Muscle of leg (tissue), 11 donors: ENCODE measurements around the gene SFXN2. TPM values are rescaled to one million over a fixed set of nuclear protein-coding genes. Genes with fewer than 3 reads are reported as not detected.
"Not testable (repeated sequence)": the region's sequence is repeated elsewhere in the genome, so short reads cannot be mapped to it uniquely, and the experiment has no call there.

Experiments
- DNase-seq: peaks from one replicate; pipeline ENCODE4 v3.0.0; 2013
- H3K27ac ChIP-seq: one replicate; pipeline ENCODE4 v1.5.1; 2013; ENCODE audit warnings: mild to moderate bottlenecking, low read length, control low read depth
- H3K27me3 ChIP-seq: one replicate; pipeline ENCODE4 v1.6.1; 2013; ENCODE audit warnings: low read length; ENCODE audit not compliant: control insufficient read depth, insufficient read depth
- H3K36me3 ChIP-seq: one replicate; pipeline ENCODE4 v1.6.1; 2013; ENCODE audit warnings: low read length; ENCODE audit not compliant: control insufficient read depth, insufficient read depth
- H3K4me1 ChIP-seq: one replicate; pipeline ENCODE4 v1.6.1; 2013; ENCODE audit warnings: low read length; ENCODE audit not compliant: control insufficient read depth, insufficient read depth
- H3K4me3 ChIP-seq: one replicate; pipeline ENCODE4 v1.5.1; 2013; ENCODE audit warnings: low read length, control low read depth
- H3K9me3 ChIP-seq: replicated peaks from 2 replicates; pipeline ENCODE4 v1.6.1; 2013; ENCODE audit warnings: low read depth, low read length; ENCODE audit not compliant: control insufficient read depth
- WGBS: methylation state at CpG from one replicate; pipeline ENCODE4 v1.1.5; 2013; ENCODE audit warnings: missing lambda C conversion rate; ENCODE audit not compliant: insufficient coverage; 5-methylcytosine and 5-hydroxymethylcytosine counted together
- polyA plus RNA-seq, 8 donors: library from polyadenylated mRNA; unstranded; fragments of 120-200 nt; gene quantifications; one replicate each; pipeline versions ENCODE4 v1.2.1 to v1.2.3, GENCODE V29; 2013; ENCODE audit warnings: inconsistent platforms in 1 of 8, low replicate concordance in 1 of 8; ENCODE audit not compliant: insufficient read length in 8 of 8, insufficient read depth in 1 of 8
- total RNA-seq: library from RNA; stranded (reverse); fragments of 120-200 nt; gene quantifications from one replicate; pipeline ENCODE4 v1.2.4, GENCODE V29; 2013

Gene SFXN2
- total and polyA plus RNA-seq, 9 donors = 4.2 to 7.4 (median 6.4) TPM

GRCh38 chr10:102681696-102682095, 32.7 kb upstream of the SFXN2 start:
- Histone ChIP-seq H3K9me3 (no peaks in the 10 kb centered on the region), H3K36me3 (peaks cover 22% of the 10 kb centered on the region), H3K4me3 (no peak overlapping the region), H3K4me1 (peaks cover 30% of the 10 kb centered on the region), H3K27me3 (no peaks in the 10 kb centered on the region), H3K27ac (no peak overlapping the region)
- WGBS = 89% methylated on average over 1 of the region's 5 CpGs
- no peak for DNase-seq

GRCh38 chr10:102682416-102682815, 32.0 kb upstream of the SFXN2 start:
- no peak overlapping the region for H3K4me3 ChIP-seq
- peaks cover 24% of the 10 kb centered on the region for H3K36me3 ChIP-seq
- peaks cover 23% of the 10 kb centered on the region for H3K4me1 ChIP-seq
- no peak for DNase-seq
- H3K9me3 ChIP-seq = no peaks in the 10 kb centered on the region
- H3K27ac ChIP-seq = no peak overlapping the region
- 93% methylated on average over 3 of the region's 7 CpGs for WGBS
- no peaks in the 10 kb centered on the region for H3K27me3 ChIP-seq

GRCh38 chr10:102682981-102683380, 31.5 kb upstream of the SFXN2 start:
- no peak for DNase-seq
- no peak overlapping the region for H3K4me3 ChIP-seq
- no peaks in the 10 kb centered on the region for H3K9me3 ChIP-seq
- H3K27ac ChIP-seq = no peak overlapping the region
- peaks cover 17% of the 10 kb centered on the region for H3K4me1 ChIP-seq
- H3K27me3 ChIP-seq = no peaks in the 10 kb centered on the region
- peaks cover 24% of the 10 kb centered on the region for H3K36me3 ChIP-seq
- no CpG with 5 or more reads among the region's 4 CpGs for WGBS

- WGBS = 95% methylated on average over 3 of the region's 5 CpGs
- DNase-seq = no peak
- Histone ChIP-seq H3K36me3 (peaks cover 29% of the 10 kb centered on the region), H3K27ac (no peak overlapping the region), H3K4me3 (no peak overlapping the region), H3K9me3 (no peaks in the 10 kb centered on the region), H3K4me1 (peaks cover 10% of the 10 kb centered on the region), H3K27me3 (no peaks in the 10 kb centered on the region)
Observed at GRCh38 chr10:102683736-102684135, 30.7 kb upstream of the SFXN2 start.

GRCh38 chr10:102691285-102692066, 23.0 kb upstream of the SFXN2 start:
- no peak for DNase-seq
- Histone ChIP-seq H3K27ac (no peak overlapping the region), H3K4me3 (no peak overlapping the region), H3K9me3 (no peaks in the 10 kb centered on the region), H3K27me3 (no peaks in the 10 kb centered on the region), H3K36me3 (peaks cover 13% of the 10 kb centered on the region), H3K4me1 (no peaks in the 10 kb centered on the region)
- 64% methylated on average over 2 of the region's 8 CpGs for WGBS

- H3K4me3 ChIP-seq, H3K27ac ChIP-seq, DNase-seq, H3K27me3 ChIP-seq, H3K9me3 ChIP-seq, H3K4me1 ChIP-seq: not testable (repeated sequence)
- peaks cover 29% of the 10 kb centered on the region for H3K36me3 ChIP-seq
- WGBS = 95% methylated on average over 6 of the region's 10 CpGs
Observed at GRCh38 chr10:102695401-102695800, 19.0 kb upstream of the SFXN2 start.

- no CpG with 5 or more reads among the region's 3 CpGs for WGBS
- Histone ChIP-seq H3K27ac (no peak overlapping the region), H3K36me3 (peaks cover 29% of the 10 kb centered on the region), H3K4me1 (no peaks in the 10 kb centered on the region), H3K4me3 (no peak overlapping the region), H3K27me3 (no peaks in the 10 kb centered on the region), H3K9me3 (no peaks in the 10 kb centered on the region)
- no peak for DNase-seq
Observed at GRCh38 chr10:102696736-102697135, 17.7 kb upstream of the SFXN2 start.

- Histone ChIP-seq H3K27me3 (no peaks in the 10 kb centered on the region), H3K36me3 (peaks cover 28% of the 10 kb centered on the region), H3K4me1 (no peaks in the 10 kb centered on the region), H3K9me3 (no peaks in the 10 kb centered on the region), H3K27ac (no peak overlapping the region), H3K4me3 (no peak overlapping the region)
- no peak for DNase-seq
- no CpG with 5 or more reads among the region's 2 CpGs for WGBS
Observed at GRCh38 chr10:102698894-102699293, 15.5 kb upstream of the SFXN2 start.

- Histone ChIP-seq H3K27me3 (no peaks in the 10 kb centered on the region), H3K36me3 (peaks cover 35% of the 10 kb centered on the region), H3K4me3 (no peak overlapping the region), H3K27ac (no peak overlapping the region), H3K9me3 (no peaks in the 10 kb centered on the region), H3K4me1 (no peaks in the 10 kb centered on the region)
- peak; percentile 41 for DNase-seq
- no CpG with 5 or more reads among the region's 3 CpGs for WGBS
Observed at GRCh38 chr10:102701272-102701671, 13.2 kb upstream of the SFXN2 start.

- Histone ChIP-seq H3K27me3 (no peaks in the 10 kb centered on the region), H3K27ac (no peak overlapping the region), H3K4me3 (no peak overlapping the region), H3K4me1 (no peaks in the 10 kb centered on the region), H3K36me3 (peaks cover 30% of the 10 kb centered on the region), H3K9me3 (no peaks in the 10 kb centered on the region)
- WGBS = no CpG with 5 or more reads among the region's 3 CpGs
- DNase-seq = no peak
Observed at GRCh38 chr10:102701796-102702195, 12.6 kb upstream of the SFXN2 start.

- Histone ChIP-seq H3K36me3 (peaks cover 21% of the 10 kb centered on the region), H3K27ac (no peak overlapping the region), H3K27me3 (no peaks in the 10 kb centered on the region), H3K4me1 (no peaks in the 10 kb centered on the region), H3K9me3 (no peaks in the 10 kb centered on the region), H3K4me3 (no peak overlapping the region)
- DNase-seq = no peak
- WGBS = 60% methylated on average over 1 of the region's 2 CpGs
Observed at GRCh38 chr10:102702742-102703141, 11.7 kb upstream of the SFXN2 start.
